Tibial artery (tissue), 4 donors: ENCODE measurements around the gene SYNE1.
"Not testable (repeated sequence)": the region's sequence is repeated elsewhere in the genome, so short reads cannot be mapped to it uniquely, and the experiment has no call there.

Experiments used
- DNase-seq, 2 donors: peaks; one replicate each; pipeline ENCODE4 v3.0.0-alpha.2; 2019
- H3K27ac ChIP-seq, 2 donors: fragments of 200-600 bp; sonication (generic) in 1 of 2; 1 replicate in 1 of 2; 2 replicates in 1 of 2; pipeline ENCODE4 v1.5.1; 2018 to 2019; ENCODE audit warnings: mild to moderate bottlenecking in 1 of 2
- H3K27me3 ChIP-seq, 2 donors: fragments of 200-600 bp; sonication (generic) in 1 of 2; one replicate each; pipeline versions ENCODE4 v1.5.1 to v1.6.0; 2016 to 2019
- H3K36me3 ChIP-seq, 3 donors: fragments of 200-600 bp; sonication (generic) in 2 of 3; one replicate each; pipeline ENCODE4 v1.5.1; 2016 to 2019; ENCODE audit warnings: mild to moderate bottlenecking in 2 of 3
- H3K4me1 ChIP-seq, 4 donors: fragments of 200-600 bp; sonication (generic) in 2 of 4; 1 replicate in 3 of 4; 2 replicates in 1 of 4; pipeline ENCODE4 v1.5.1; 2016 to 2019
- H3K4me3 ChIP-seq, 2 donors: fragments of 200-600 bp; sonication (generic) in 1 of 2; 1 replicate in 1 of 2; 2 replicates in 1 of 2; pipeline ENCODE4 v1.5.1; 2018 to 2019; ENCODE audit warnings: mild to moderate bottlenecking in 2 of 2
- H3K9me3 ChIP-seq, 3 donors: fragments of 200-600 bp; sonication (generic) in 1 of 3; one replicate each; pipeline ENCODE4 v1.5.1; 2016 to 2019
- intact Hi-C: fragments of 100-400 bp; cut with DNase I; formaldehyde crosslinking; loops from one replicate; pipeline ENCODE4 v1.15.0; 2023; ENCODE audit warnings: low total_unique reads
- TF ChIP-seq, protein P1 (sequence below), 2 experiments: fragments of 200-600 bp in 1 of 2; fragments of 450-650 bp in 1 of 2; IDR thresholded peaks; one replicate each; pipeline ENCODE4 v1.5.1; 2017 to 2019; ENCODE audit warnings: antibody characterized with exemption in 2 of 2, mild to moderate bottlenecking in 1 of 2, moderate library complexity in 1 of 2

SYNE1 gene

DNA sequence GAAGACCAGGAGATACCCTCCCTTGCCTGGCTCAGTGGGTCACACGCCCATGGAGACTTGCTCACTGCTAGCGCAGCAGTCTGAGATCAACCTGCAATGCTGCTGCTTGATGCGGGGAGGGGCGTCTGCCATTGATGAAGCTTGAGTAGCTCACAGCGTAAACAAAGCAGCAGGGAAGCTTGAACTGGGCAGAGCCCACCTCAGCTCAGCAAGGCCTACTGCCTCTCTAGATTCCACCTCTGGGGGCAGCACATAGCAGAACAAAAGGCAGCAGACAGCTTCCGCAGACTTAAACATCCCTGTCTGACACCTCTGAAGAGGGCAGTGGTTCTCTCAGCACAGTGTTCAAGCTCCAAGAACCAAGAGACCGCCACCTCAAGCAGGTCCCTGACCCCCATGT, 558.4 kb downstream of the SYNE1 start:
- no peaks in the 10 kb centered on the region for H3K27me3 ChIP-seq
- intact Hi-C loops, result no loop called here
- H3K4me3 ChIP-seq, result no peak overlapping the region
- H3K36me3 ChIP-seq, result peaks cover 0 to 12% (median 0%) of the 10 kb centered on the region in 3 donors
- H3K9me3 ChIP-seq, result peaks cover 0 to 8% (median 5%) of the 10 kb centered on the region in 3 donors
- no peak for DNase-seq
- no peak overlapping the region for H3K27ac ChIP-seq
- H3K4me1 ChIP-seq, result peaks cover 0 to 2% (median 0%) of the 10 kb centered on the region in 4 donors
- TF ChIP-seq, protein P1, sequence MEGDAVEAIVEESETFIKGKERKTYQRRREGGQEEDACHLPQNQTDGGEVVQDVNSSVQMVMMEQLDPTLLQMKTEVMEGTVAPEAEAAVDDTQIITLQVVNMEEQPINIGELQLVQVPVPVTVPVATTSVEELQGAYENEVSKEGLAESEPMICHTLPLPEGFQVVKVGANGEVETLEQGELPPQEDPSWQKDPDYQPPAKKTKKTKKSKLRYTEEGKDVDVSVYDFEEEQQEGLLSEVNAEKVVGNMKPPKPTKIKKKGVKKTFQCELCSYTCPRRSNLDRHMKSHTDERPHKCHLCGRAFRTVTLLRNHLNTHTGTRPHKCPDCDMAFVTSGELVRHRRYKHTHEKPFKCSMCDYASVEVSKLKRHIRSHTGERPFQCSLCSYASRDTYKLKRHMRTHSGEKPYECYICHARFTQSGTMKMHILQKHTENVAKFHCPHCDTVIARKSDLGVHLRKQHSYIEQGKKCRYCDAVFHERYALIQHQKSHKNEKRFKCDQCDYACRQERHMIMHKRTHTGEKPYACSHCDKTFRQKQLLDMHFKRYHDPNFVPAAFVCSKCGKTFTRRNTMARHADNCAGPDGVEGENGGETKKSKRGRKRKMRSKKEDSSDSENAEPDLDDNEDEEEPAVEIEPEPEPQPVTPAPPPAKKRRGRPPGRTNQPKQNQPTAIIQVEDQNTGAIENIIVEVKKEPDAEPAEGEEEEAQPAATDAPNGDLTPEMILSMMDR (IDR thresholded peaks at IDR 0.05), result no peak

- Histone ChIP-seq H3K4me1 (peaks cover 0 to 10% (median 4%) of the 10 kb centered on the region in 4 donors), H3K36me3 (peaks cover 0 to 12% (median 0%) of the 10 kb centered on the region in 3 donors), H3K4me3 (no peak overlapping the region), H3K27ac (no peak overlapping the region), H3K27me3 (no peaks in the 10 kb centered on the region), H3K9me3 (peaks cover 0 to 8% (median 5%) of the 10 kb centered on the region in 3 donors)
- TF ChIP-seq, protein P1 (IDR thresholded peaks at IDR 0.05), result no peak
- intact Hi-C loops, result no loop called here
- DNase-seq, result no peak
These were observed 559.2 kb downstream of the SYNE1 start for GRCh38 chr6:152078001-152078400.

DNA sequence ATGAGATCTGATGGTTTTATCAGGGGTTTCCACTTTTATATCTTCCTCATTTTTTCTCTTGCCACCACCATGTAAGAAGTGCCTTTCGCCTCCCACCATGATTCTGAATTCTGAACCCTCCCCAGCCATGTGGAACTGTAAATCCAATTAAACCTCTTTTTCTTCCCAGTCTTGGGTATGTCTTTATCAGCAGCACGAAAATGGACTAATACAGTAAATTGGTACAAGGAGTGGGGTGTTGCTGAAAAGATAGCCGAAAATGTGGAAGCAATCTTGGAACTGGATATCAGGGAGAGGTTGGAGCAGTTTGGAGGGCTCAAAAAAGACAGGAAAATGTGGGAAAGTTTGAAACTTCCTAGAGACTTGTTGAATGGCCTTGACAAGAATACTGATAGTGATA, 560.9 kb downstream of the SYNE1 start:
- intact Hi-C loops, H3K4me3 ChIP-seq, DNase-seq, H3K27ac ChIP-seq, H3K27me3 ChIP-seq, H3K9me3 ChIP-seq: not testable (repeated sequence)
- Histone ChIP-seq H3K4me1 (peaks cover 0 to 22% (median 17%) of the 10 kb centered on the region in 4 donors), H3K36me3 (peaks cover 0 to 12% (median 0%) of the 10 kb centered on the region in 3 donors)

GRCh38 chr6:152071843-152072242, 565.3 kb downstream of the SYNE1 start:
- TF ChIP-seq, protein P1 (IDR thresholded peaks at IDR 0.05), result no peak
- H3K27ac ChIP-seq, result no peak overlapping the region
- H3K36me3 ChIP-seq, result peaks cover 0 to 12% (median 0%) of the 10 kb centered on the region in 3 donors
- no peak overlapping the region for H3K4me3 ChIP-seq
- H3K9me3 ChIP-seq, result peaks cover 0 to 8% (median 5%) of the 10 kb centered on the region in 3 donors
- intact Hi-C loops, result no loop called here
- H3K4me1 ChIP-seq, result peaks cover 0 to 22% (median 17%) of the 10 kb centered on the region in 4 donors
- no peaks in the 10 kb centered on the region for H3K27me3 ChIP-seq
- no peak for DNase-seq
